ENCODE results near the gene SFXN1.

DNA sequence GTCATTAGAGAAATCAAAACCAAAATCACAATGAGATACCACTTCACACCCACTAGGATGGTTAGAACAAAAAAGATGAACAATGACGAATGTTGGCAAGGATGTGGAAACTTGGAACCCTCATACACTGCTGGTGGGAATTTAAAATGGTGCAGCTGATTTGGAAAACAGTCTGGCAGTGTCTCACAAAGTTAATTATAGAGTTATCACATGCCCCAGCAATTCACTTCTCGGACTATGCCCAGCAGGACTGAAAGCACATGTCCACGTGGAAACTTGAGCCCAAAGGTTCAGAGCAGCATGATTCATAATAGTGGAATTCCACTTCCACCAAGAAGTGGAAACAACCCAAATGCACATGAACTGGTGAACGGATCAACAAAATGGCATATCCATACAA, 94.5 kb downstream of the SFXN1 start:
- TF ChIP-seq CTCF (IDR thresholded peaks at IDR 0.05) (no peak), POLR2A (IDR thresholded peaks at IDR 0.05) (no peak)
